Chondrocyte (in vitro differentiated cells): ENCODE measurements around the gene ITPR1. TPM values are rescaled to one million over a fixed set of nuclear protein-coding genes. Genes with fewer than 3 reads are reported as not detected.
A peak's percentile ranks its signal among the peaks of the same experiment; 100 is the strongest.

Experiments used
- DNase-seq: peaks from one replicate; pipeline ENCODE4 v3.0.0; 2021; ENCODE audit warnings: mixed read lengths, low spot score
- H3K27ac Mint-ChIP-seq: one replicate; pipeline ENCODE4 v1.8.0; 2021; ENCODE audit warnings: mild to moderate bottlenecking, moderate library complexity, mixed read lengths; ENCODE audit not compliant: unreplicated experiment
- H3K27me3 Mint-ChIP-seq: 2 replicates; pipeline ENCODE4 v1.8.0; 2021; ENCODE audit warnings: low read depth, mixed read lengths
- H3K36me3 Mint-ChIP-seq: 2 replicates; pipeline ENCODE4 v1.8.0; 2021; ENCODE audit warnings: low read depth, mixed read lengths
- H3K4me1 Mint-ChIP-seq: 2 replicates; pipeline ENCODE4 v1.8.0; 2021; ENCODE audit warnings: low read depth, mild to moderate bottlenecking, mixed read lengths
- H3K4me3 Mint-ChIP-seq: one replicate; pipeline ENCODE4 v1.8.0; 2021; ENCODE audit warnings: mild to moderate bottlenecking, moderate library complexity, mixed read lengths; ENCODE audit not compliant: unreplicated experiment
- H3K9me3 Mint-ChIP-seq: 2 replicates; pipeline ENCODE4 v1.8.0; 2021; ENCODE audit warnings: low read depth, mixed read lengths
- CTCF ChIP-seq: fragments of 200-600 bp; sonication (generic); IDR thresholded peaks from 2 replicates; pipeline ENCODE4 v1.5.0; 2021; ENCODE audit warnings: antibody characterized with exemption, mild to moderate bottlenecking, moderate library complexity
- total RNA-seq: library from RNA; stranded (reverse); gene quantifications from 3 replicates; pipeline ENCODE4 v1.2.1, GENCODE V29; 2021

ITPR1 gene
- total RNA-seq, 1 donor from 2014 or later: 45.0 TPM

- no peak overlapping the region for H3K27ac Mint-ChIP-seq
- no peak for TF ChIP-seq CTCF
- no peaks in the 10 kb centered on the region for H3K9me3 Mint-ChIP-seq
- H3K4me3 Mint-ChIP-seq: no peak overlapping the region
- peaks cover 28% of the 10 kb centered on the region for H3K36me3 Mint-ChIP-seq
- H3K4me1 Mint-ChIP-seq: no peaks in the 10 kb centered on the region
- H3K27me3 Mint-ChIP-seq: no peaks in the 10 kb centered on the region
- no peak for DNase-seq
Measured at GRCh38 chr3:4666071-4666470, 172.9 kb downstream of the ITPR1 start.

- H3K4me3 Mint-ChIP-seq: no peak overlapping the region
- DNase-seq: no peak
- no peaks in the 10 kb centered on the region for H3K9me3 Mint-ChIP-seq
- no peaks in the 10 kb centered on the region for H3K27me3 Mint-ChIP-seq
- no peak overlapping the region for H3K27ac Mint-ChIP-seq
- peaks cover 8% of the 10 kb centered on the region for H3K4me1 Mint-ChIP-seq
- peaks cover 32% of the 10 kb centered on the region for H3K36me3 Mint-ChIP-seq
- peak; percentile 59 for TF ChIP-seq CTCF
Measured at GRCh38 chr3:4670352-4670751, 177.2 kb downstream of the ITPR1 start.

GRCh38 chr3:4672725-4673275, 179.7 kb downstream of the ITPR1 start:
- Mint-ChIP-seq H3K9me3 (no peaks in the 10 kb centered on the region), H3K36me3 (peaks cover 36% of the 10 kb centered on the region), H3K4me1 (peaks cover 8% of the 10 kb centered on the region), H3K27ac (no peak overlapping the region), H3K4me3 (no peak overlapping the region), H3K27me3 (no peaks in the 10 kb centered on the region)
- no peak for TF ChIP-seq CTCF
- no peak for DNase-seq

- no peak overlapping the region for H3K4me3 Mint-ChIP-seq
- H3K27me3 Mint-ChIP-seq: no peaks in the 10 kb centered on the region
- no peak overlapping the region for H3K27ac Mint-ChIP-seq
- peaks cover 8% of the 10 kb centered on the region for H3K4me1 Mint-ChIP-seq
- TF ChIP-seq CTCF: no peak
- no peak for DNase-seq
- H3K36me3 Mint-ChIP-seq: peaks cover 33% of the 10 kb centered on the region
- H3K9me3 Mint-ChIP-seq: no peaks in the 10 kb centered on the region
Measured at GRCh38 chr3:4674216-4674615, 181.1 kb downstream of the ITPR1 start.

- TF ChIP-seq CTCF: no peak
- no peak for DNase-seq
- Mint-ChIP-seq H3K9me3 (no peaks in the 10 kb centered on the region), H3K4me3 (no peak overlapping the region), H3K27ac (no peak overlapping the region), H3K4me1 (peaks cover 13% of the 10 kb centered on the region), H3K36me3 (peaks cover 23% of the 10 kb centered on the region), H3K27me3 (no peaks in the 10 kb centered on the region)
Measured at GRCh38 chr3:4675704-4676103, 182.6 kb downstream of the ITPR1 start.
